Astrocyte of the spinal cord (primary cell): ENCODE data around the gene UBE2Q2.
"Not testable (repeated sequence)": the region's sequence is repeated elsewhere in the genome, so short reads cannot be mapped to it uniquely, and the experiment has no call there.

Experiments
- DNase-seq: peaks from one replicate; pipeline ENCODE4 v3.0.0; 2011; ENCODE audit warnings: low read depth, low spot score
- H3K4me3 ChIP-seq: 2 replicates; pipeline ENCODE4 v1.5.1; 2011; ENCODE audit warnings: low read depth, mild to moderate bottlenecking, low read length, moderate library complexity
- CTCF ChIP-seq: IDR thresholded peaks from 2 replicates; pipeline ENCODE4 v1.5.1; 2012; ENCODE audit warnings: low read depth, mild to moderate bottlenecking, low read length, inconsistent platforms
- in situ Hi-C: cut with HindIII; loops from 2 replicates; pipeline ENCODE4 v1.10.0; 2017; ENCODE audit warnings: low sequenced_read_pairs

UBE2Q2 gene

GRCh38 chr15:75842722-75843677 is at the start of gene UBE2Q2:
TSS of gene UBE2Q2 (plus strand) at chr15:75843447. CDS start at chr15:75843667, 220 bp downstream.
- peak; percentile 79 for DNase-seq
- in situ Hi-C loops, result no loop called here
- H3K4me3 ChIP-seq, result peak within 1 kb of the TSS; percentile 88
- no peak for TF ChIP-seq CTCF

DNA sequence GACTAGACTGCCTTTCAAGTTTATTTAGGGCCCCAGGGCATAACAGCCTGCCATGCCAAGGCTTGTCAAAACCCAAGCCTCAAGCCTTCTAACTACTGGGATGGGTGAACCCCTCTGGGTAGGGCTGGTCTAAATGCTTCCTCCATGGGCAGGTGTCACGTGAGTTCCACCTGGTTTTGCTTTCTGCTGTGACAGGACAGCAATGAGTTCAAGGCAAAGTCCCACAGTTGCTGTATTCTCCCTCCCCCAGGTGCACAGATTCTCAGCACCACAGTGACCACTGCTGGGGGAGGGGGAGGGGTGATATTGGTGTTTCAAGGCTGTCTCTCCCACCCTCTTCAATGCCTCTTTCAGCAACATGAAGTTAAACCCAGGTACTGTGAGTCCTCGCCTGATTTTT is 46.9 kb upstream of the UBE2Q2 start:
- no peak for TF ChIP-seq CTCF
- in situ Hi-C loops, result no loop called here
- no peak overlapping the region for H3K4me3 ChIP-seq
- DNase-seq, result no peak

GRCh38 chr15:75797146-75797545 is 46.1 kb upstream of the UBE2Q2 start:
- in situ Hi-C loops, H3K4me3 ChIP-seq, DNase-seq: not testable (repeated sequence)

- no peak for TF ChIP-seq CTCF
- H3K4me3 ChIP-seq, result no peak overlapping the region
- in situ Hi-C loops, result no loop called here
- DNase-seq, result no peak
Observed at GRCh38 chr15:75799190-75799589, 44.1 kb upstream of the UBE2Q2 start.

GRCh38 chr15:75800409-75800808 is 42.8 kb upstream of the UBE2Q2 start:
- H3K4me3 ChIP-seq, in situ Hi-C loops, DNase-seq: not testable (repeated sequence)

DNA sequence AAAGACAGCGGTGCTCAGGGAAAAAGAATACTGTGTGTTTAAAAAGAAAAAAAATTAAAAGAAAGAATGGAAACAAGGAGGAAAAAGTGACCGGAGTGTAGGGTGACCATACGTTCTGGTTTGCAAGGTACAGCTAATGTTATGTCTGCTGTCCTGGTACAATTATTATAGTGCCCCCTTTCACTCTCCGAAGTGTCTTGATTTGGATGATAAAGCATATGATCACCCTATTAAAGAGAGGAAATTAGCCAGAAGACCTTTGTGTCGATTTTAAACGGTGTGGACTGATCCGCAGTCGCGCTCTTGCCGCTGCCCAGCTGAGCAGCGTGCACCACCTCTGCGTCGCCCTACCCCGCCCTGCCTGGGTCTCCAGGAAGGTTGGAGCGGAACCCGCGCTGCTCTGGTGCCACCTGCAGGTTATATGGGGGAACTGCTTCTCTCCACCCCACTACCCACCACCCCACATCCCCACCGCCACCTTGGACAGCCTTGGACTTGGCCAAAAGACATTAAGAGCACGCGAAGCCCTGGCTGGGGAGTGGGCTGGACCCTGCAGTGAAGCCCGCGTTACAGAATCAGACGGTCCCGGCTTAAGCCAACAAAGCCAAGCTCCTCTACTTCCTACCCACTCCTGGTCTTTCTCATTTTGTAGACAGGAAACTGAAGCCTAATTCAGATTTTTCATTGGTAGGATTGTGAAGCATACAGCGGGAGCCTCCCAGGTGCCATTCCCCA is 41.2 kb upstream of the UBE2Q2 start:
- DNase-seq, result peak; percentile 63
- H3K4me3 ChIP-seq, result peak overlapping the region; percentile 10
- peak; percentile 82 for TF ChIP-seq CTCF
- in situ Hi-C loops, result no loop called here

- in situ Hi-C loops, H3K4me3 ChIP-seq: not testable (repeated sequence)
- DNase-seq, result peak; percentile 8
Observed at GRCh38 chr15:75807486-75807885, 35.8 kb upstream of the UBE2Q2 start.

DNA sequence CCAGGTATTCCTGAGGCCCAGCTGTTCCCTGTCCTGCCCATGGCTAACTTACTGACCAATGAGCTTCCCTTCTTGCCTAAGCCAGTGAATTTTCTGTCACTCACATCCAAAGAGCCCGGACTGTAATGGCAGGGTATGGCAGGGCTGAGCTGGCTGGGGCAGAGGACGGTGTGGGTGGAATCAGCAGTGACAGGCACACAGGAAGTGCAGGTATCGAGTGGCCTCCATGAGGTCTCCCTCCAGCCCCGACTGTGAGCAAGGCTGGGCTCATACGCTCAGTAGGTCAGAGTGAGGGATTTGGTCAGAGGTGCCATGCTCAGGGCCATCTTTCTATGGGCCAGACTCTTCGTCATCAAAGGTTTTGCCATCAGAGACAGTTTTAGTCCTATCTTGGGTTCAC is 35.2 kb upstream of the UBE2Q2 start:
- in situ Hi-C loops, H3K4me3 ChIP-seq, DNase-seq: not testable (repeated sequence)
